Endodermal cell (in vitro differentiated cells): ENCODE results near the gene INPP4B. TPM values are rescaled to one million over a fixed set of nuclear protein-coding genes. Genes with fewer than 3 reads are reported as not detected.

Experiments used
- DNase-seq: peaks from one replicate; pipeline ENCODE4 v3.0.0-alpha.2; 2017
- H3K27ac ChIP-seq: 2 replicates; pipeline ENCODE4 v1.5.1; 2013; ENCODE audit warnings: mild to moderate bottlenecking, low read depth, low read length, moderate library complexity
- H3K27me3 ChIP-seq: 2 replicates; pipeline ENCODE4 v1.6.1; 2013; ENCODE audit warnings: mild to moderate bottlenecking, low read length, moderate library complexity; ENCODE audit not compliant: insufficient read depth, control insufficient read depth, poor library complexity, severe bottlenecking
- H3K36me3 ChIP-seq: 2 replicates; pipeline ENCODE4 v1.7.0; 2013; ENCODE audit warnings: mild to moderate bottlenecking, low read length, moderate library complexity; ENCODE audit not compliant: control insufficient read depth, insufficient read depth
- H3K4me1 ChIP-seq: one replicate; pipeline ENCODE4 v1.7.0; 2013; ENCODE audit warnings: low read length; ENCODE audit not compliant: control insufficient read depth, insufficient read depth
- H3K4me3 ChIP-seq: 2 replicates; pipeline ENCODE4 v1.5.1; 2013; ENCODE audit warnings: mild to moderate bottlenecking, low read length, moderate library complexity
- H3K9ac ChIP-seq: 2 replicates; pipeline ENCODE4 v1.6.1; 2013; ENCODE audit warnings: mild to moderate bottlenecking, low read length, moderate library complexity; ENCODE audit not compliant: poor library complexity, severe bottlenecking; ENCODE audit errors: extremely low read depth
- H3K9me3 ChIP-seq: 2 replicates; pipeline ENCODE4 v1.6.1; 2013; ENCODE audit warnings: mild to moderate bottlenecking, low read length, moderate library complexity; ENCODE audit not compliant: control insufficient read depth
- H3K27ac Mint-ChIP-seq: 2 replicates; pipeline ENCODE4 v1.8.0; 2020; ENCODE audit warnings: mixed read lengths
- H3K27me3 Mint-ChIP-seq: 2 replicates; pipeline ENCODE4 v1.8.0; 2021; ENCODE audit warnings: mild to moderate bottlenecking, mixed read lengths; ENCODE audit not compliant: insufficient read depth
- H3K36me3 Mint-ChIP-seq: 2 replicates; pipeline ENCODE4 v1.8.0; 2020; ENCODE audit warnings: low read depth, mixed read lengths
- H3K4me1 Mint-ChIP-seq: 2 replicates; pipeline ENCODE4 v1.8.0; 2020; ENCODE audit warnings: mixed read lengths
- H3K4me3 Mint-ChIP-seq: 2 replicates; pipeline ENCODE4 v1.8.0; 2020; ENCODE audit warnings: mild to moderate bottlenecking, moderate library complexity, mixed read lengths
- H3K9me3 Mint-ChIP-seq: 2 replicates; pipeline ENCODE4 v1.8.0; 2020; ENCODE audit warnings: mild to moderate bottlenecking, mixed read lengths
- CTCF ChIP-seq: fragments of 200-600 bp; sonication (generic); conservative IDR thresholded peaks from 2 replicates; pipeline ENCODE4 v1.5.0; 2021; ENCODE audit warnings: antibody characterized with exemption, mild to moderate bottlenecking
- WGBS, 2 experiments: methylation state at CpG; one replicate each; pipeline versions ENCODE4 v1.1.5 to v1.1.7; 2013; ENCODE audit warnings: missing lambda C conversion rate in 2 of 2, mixed read lengths in 1 of 2; ENCODE audit not compliant: insufficient coverage in 1 of 2, insufficient read length in 1 of 2; 5-methylcytosine and 5-hydroxymethylcytosine counted together
- total RNA-seq, 2 donors: library from RNA; stranded (reverse); fragmentation: NEBNext Ultra II Directional in 1 of 2; extraction: Animal tissue kit (Norgen Biotek cat#: 25700) in 1 of 2; gene quantifications; 2 replicates in 1 of 2; 3 replicates in 1 of 2; pipeline ENCODE4 v1.2.1, GENCODE V29; 2021

Gene INPP4B
- total RNA-seq, 2 donors from 2014 or later, result 0.64 to 0.66 TPM

DNA sequence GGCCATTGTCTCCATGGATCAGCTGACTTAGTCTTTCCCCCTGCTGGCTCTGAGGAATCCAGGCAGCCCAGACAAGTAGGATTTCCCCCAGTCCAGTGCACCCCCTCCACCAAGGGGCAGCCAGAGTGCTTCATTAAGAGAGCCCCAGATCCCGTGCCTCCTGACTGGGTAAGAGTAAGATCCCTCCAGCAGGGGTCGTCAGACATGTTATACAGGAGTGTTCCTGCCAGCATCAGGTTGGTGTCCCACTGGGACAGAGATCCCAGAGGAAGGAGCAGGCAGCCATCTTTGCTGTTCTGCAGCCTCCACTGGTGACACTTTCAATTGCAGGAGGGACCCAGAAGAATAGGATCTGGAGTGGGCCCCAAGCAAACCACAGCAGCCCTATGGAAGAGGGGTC is 29.0 kb upstream of the INPP4B start:
- 55 to 77% methylated on average over 2 of the region's 2 CpGs for WGBS, 2 experiments
- Histone ChIP-seq H3K9me3 (no peaks in the 10 kb centered on the region), H3K27me3 (no peaks in the 10 kb centered on the region), H3K4me3 (no peak overlapping the region), H3K9ac (no peak overlapping the region), H3K27ac (no peak overlapping the region), H3K36me3 (no peaks in the 10 kb centered on the region), H3K4me1 (no peaks in the 10 kb centered on the region)
- Mint-ChIP-seq H3K36me3 (no peaks in the 10 kb centered on the region), H3K4me3 (no peak overlapping the region), H3K27ac (no peak overlapping the region), H3K27me3 (peaks cover 2% of the 10 kb centered on the region), H3K4me1 (no peaks in the 10 kb centered on the region), H3K9me3 (no peaks in the 10 kb centered on the region)
- DNase-seq, result peak; percentile 82
- peak; percentile 54 for TF ChIP-seq CTCF

DNA sequence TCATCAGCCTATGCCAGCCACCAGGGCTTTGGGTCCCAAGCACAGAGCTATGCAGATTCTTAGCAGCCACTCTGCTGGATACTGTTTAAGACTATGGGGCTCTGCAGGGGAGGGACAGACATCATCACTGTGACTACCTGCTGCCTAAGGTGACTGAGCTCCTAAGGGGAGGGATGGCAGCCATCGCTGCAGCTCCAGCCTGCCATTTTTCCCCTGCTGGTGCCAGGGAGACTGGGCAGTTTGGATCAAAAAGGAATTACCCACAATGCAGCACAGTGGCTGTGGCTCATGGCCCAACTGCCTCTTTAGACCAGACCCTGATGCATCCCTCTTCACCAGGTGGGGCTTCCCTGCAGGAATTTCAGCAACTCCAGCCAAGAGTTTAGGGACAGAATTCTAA is 28.6 kb upstream of the INPP4B start:
- WGBS, 2 experiments, result 93 to 100% methylated on average over 1 of the region's 1 CpG
- H3K9me3 Mint-ChIP-seq, result no peaks in the 10 kb centered on the region
- H3K9me3 ChIP-seq, result no peaks in the 10 kb centered on the region
- no peak overlapping the region for H3K4me3 Mint-ChIP-seq
- H3K36me3 Mint-ChIP-seq, result no peaks in the 10 kb centered on the region
- no peak for TF ChIP-seq CTCF
- peak; percentile 57 for DNase-seq
- H3K4me1 ChIP-seq, result no peaks in the 10 kb centered on the region
- no peaks in the 10 kb centered on the region for H3K36me3 ChIP-seq
- H3K27ac Mint-ChIP-seq, result no peak overlapping the region
- H3K4me1 Mint-ChIP-seq, result no peaks in the 10 kb centered on the region
- H3K27ac ChIP-seq, result no peak overlapping the region
- H3K27me3 ChIP-seq, result no peaks in the 10 kb centered on the region
- no peak overlapping the region for H3K4me3 ChIP-seq
- peaks cover 2% of the 10 kb centered on the region for H3K27me3 Mint-ChIP-seq
- no peak overlapping the region for H3K9ac ChIP-seq

GRCh38 chr4:142866685-142867084 is 20.6 kb upstream of the INPP4B start:
- Mint-ChIP-seq H3K36me3 (no peaks in the 10 kb centered on the region), H3K4me3 (no peak overlapping the region)
- WGBS, 2 experiments, result 79 to 92% methylated on average over 3 to 5 of the region's 5 CpGs

More at GRCh38 chr4:142866685-142867084, 20.6 kb upstream of the INPP4B start:
- no peaks in the 10 kb centered on the region for H3K36me3 ChIP-seq
- H3K4me1 ChIP-seq, result no peaks in the 10 kb centered on the region
- H3K9me3 Mint-ChIP-seq, result no peaks in the 10 kb centered on the region
- H3K27ac ChIP-seq, result no peak overlapping the region
- H3K27ac Mint-ChIP-seq, result no peak overlapping the region
- no peak for DNase-seq
- H3K4me1 Mint-ChIP-seq, result no peaks in the 10 kb centered on the region
- no peak overlapping the region for H3K9ac ChIP-seq
- no peaks in the 10 kb centered on the region for H3K27me3 ChIP-seq
- no peaks in the 10 kb centered on the region for H3K9me3 ChIP-seq
- no peak overlapping the region for H3K4me3 ChIP-seq
- no peak for TF ChIP-seq CTCF
- peaks cover 5% of the 10 kb centered on the region for H3K27me3 Mint-ChIP-seq
